Stimulated activated CD4-positive, alpha-beta T cell treated with anti-CD3 and anti-CD28 coated beads, TNF-alpha, amount 100 ng/mL, for 1 hour (primary cell): ENCODE data around the gene DNAJC17.

Source experiments
- DNase-seq, 3 donors: peaks; one replicate each; pipeline ENCODE4 v3.0.0-alpha.2; 2020; ENCODE audit warnings: low read depth in 3 of 3, low spot score in 1 of 3

Gene DNAJC17

GRCh38 chr15:40807028-40807887, at the start of gene DNAJC17, which contains the start of gene ZFYVE19:
Gene DNAJC17 (minus strand): TSS chr15:40807473. CDS start chr15:40807446, 27 bp downstream.
Gene ZFYVE19 (plus strand): TSS chr15:40807089. CDS start chr15:40807590, 501 bp downstream.
- DNase-seq: peak; percentile 83 to 93 (median 84)

- no peak for DNase-seq
Observed at GRCh38 chr15:40856746-40857145, 49.5 kb upstream of the DNAJC17 start.

- no peak for DNase-seq
Observed at GRCh38 chr15:40855706-40856234, 48.5 kb upstream of the DNAJC17 start.

- no peak for DNase-seq
Observed at GRCh38 chr15:40854161-40854560, 46.9 kb upstream of the DNAJC17 start.

- no peak for DNase-seq
Observed at GRCh38 chr15:40853241-40853890, 46.1 kb upstream of the DNAJC17 start.

- no peak for DNase-seq
Observed at GRCh38 chr15:40852529-40852928, 45.3 kb upstream of the DNAJC17 start.

- DNase-seq: no peak
Observed at GRCh38 chr15:40850576-40851112, 43.4 kb upstream of the DNAJC17 start.

GRCh38 chr15:40847223-40847961, 40.1 kb upstream of the DNAJC17 start:
- no peak for DNase-seq

- DNase-seq: no peak
Observed at GRCh38 chr15:40846841-40847222, 39.6 kb upstream of the DNAJC17 start.

- no peak for DNase-seq
Observed at GRCh38 chr15:40845511-40846284, 38.4 kb upstream of the DNAJC17 start.

GRCh38 chr15:40845036-40845435, 37.8 kb upstream of the DNAJC17 start:
- no peak for DNase-seq

- peak in 1 of 3 donors; percentile 20 for DNase-seq
Observed at GRCh38 chr15:40844696-40845030, 37.4 kb upstream of the DNAJC17 start.

GRCh38 chr15:40843885-40844695, 36.8 kb upstream of the DNAJC17 start, which contains the start of gene SPINT1:
Gene SPINT1 (plus strand): TSS chr15:40844048. CDS start chr15:40844555, 507 bp downstream.
- DNase-seq: peak in 2 of 3 donors; percentile 31 to 65

- no peak for DNase-seq
Observed at GRCh38 chr15:40843261-40843884, 36.1 kb upstream of the DNAJC17 start.

- no peak for DNase-seq
Observed at GRCh38 chr15:40841741-40842140, 34.5 kb upstream of the DNAJC17 start.

GRCh38 chr15:40838756-40839155, 31.5 kb upstream of the DNAJC17 start:
- no peak for DNase-seq

- DNase-seq: no peak
Observed at GRCh38 chr15:40836020-40836419, 28.7 kb upstream of the DNAJC17 start.

GRCh38 chr15:40832903-40833302, 25.6 kb upstream of the DNAJC17 start:
- no peak for DNase-seq

- DNase-seq: no peak
Observed at GRCh38 chr15:40831861-40832260, 24.6 kb upstream of the DNAJC17 start.
